Fibroblast of skin of left quadriceps (primary cell): ENCODE measurements around the gene GJC1.

ENCODE experiments used
- DNase-seq, 2 experiments: peaks; one replicate each; pipeline ENCODE4 v3.0.0-alpha.2; 2013; ENCODE audit warnings: low read depth in 2 of 2

The GJC1 gene

DNA sequence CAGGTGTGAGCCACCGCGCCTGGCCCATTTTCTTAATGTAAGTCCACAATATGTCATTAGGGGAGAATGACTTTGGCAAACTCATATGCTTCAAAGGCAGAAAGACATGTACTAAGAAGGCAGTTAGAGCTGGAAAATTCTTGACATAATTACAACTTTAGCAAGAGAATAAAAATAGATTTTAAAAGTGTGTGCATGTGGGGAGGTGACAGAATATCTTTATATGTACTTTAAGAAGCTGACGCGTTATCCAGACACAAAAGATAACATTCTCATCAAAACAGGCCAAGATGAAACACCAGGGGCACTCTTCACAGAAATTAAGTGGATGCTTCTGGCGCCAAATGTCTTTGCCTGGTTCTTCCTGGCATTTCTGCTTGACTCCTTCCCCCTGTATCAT is 28.2 kb downstream of the GJC1 start:
- DNase-seq: no peak

DNA sequence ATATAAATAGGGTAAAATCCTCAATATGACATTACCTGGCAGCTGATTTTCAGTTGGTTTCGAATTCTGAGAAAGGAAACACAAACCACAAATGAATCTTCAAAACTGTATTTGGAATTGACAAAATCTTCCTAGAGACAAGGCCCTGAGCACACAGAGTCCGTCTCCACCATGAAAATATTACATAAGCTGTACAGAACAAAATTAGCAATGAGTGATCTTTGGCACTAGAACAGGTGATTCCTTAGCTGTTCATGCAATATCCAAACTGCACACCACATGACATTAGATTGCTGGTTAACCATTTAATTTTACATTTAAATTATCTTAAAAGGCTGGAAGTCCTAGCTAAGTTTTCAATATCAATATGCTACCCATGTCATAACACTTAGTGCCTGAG is 31.7 kb downstream of the GJC1 start:
- DNase-seq: no peak

DNA sequence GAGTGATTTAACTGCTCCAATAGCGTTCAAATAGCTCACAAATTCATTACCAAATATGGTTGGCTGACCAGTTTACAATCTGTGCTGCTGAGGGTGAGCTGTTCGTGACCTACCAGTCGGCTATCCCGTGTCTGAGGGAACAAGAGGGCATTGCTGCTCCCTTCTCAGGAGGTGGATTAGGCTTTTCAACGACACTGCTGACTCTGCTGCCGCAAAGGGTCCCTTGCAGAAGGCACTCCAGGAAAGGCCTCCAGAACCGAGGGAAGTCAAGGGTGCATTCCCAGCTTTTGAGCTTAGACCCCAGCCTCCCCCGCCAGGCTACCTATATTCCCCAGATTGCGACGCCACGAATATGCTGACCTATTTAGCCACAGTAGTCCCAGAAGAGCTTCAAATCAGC is 32.3 kb downstream of the GJC1 start:
- DNase-seq: no peak

DNA sequence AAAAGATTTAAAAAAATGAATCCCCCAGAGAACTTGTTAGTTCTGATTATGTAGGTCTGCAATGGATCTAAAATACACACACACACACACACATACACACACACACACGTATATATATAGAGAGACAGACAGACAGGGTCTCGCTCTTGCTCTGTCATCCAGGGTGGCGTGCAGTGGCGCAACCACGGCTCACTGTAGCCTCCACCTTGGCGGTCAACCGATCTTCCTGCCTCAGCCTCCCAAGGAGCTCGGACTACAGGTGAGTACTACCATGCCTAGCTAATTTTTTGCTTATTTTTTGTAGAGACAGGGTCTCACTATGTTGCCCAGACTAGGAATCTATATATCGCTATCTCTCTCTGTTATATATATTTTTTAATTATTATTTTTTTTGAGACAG is 33.4 kb downstream of the GJC1 start:
- DNase-seq: no peak

DNA sequence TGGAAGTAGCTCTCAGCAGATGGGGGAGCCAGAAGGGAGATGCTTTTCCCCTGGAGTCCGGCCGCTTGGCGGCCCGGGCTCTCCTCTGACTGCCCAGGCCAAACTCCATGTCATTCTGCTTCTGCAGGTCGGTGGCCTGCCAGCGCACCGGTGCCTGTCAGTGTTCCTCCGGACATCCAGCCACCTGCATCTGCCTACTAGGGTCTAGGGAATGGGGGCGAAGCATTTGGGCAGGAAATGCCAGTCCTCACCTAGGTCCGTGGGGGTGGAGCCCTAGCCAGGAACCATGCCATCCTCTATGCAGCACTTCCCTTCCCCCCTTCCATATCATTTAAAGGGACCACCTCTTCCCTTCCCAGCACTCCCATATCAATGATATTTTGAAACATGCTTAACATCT is 34.2 kb downstream of the GJC1 start:
- no peak for DNase-seq

DNA sequence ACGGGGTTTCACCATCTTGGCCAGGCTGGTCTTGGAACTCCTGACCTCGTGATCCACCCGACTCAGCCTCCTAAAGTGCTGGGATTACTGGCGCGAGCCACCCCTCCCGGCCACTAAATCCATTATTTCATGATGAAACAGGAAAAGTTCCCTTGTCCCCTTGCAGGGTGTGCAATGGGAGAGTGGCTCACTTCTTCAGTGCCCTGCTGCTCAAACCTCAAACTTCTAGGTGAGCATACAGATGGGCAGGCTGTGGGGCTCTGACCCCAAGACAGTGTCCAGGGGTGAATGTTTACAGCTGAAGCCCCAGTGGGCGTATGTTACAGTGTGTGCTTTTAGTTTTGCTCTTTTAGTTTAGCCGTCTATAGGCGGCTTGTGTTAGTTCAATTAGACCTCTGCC is 34.7 kb downstream of the GJC1 start:
- no peak for DNase-seq

DNA sequence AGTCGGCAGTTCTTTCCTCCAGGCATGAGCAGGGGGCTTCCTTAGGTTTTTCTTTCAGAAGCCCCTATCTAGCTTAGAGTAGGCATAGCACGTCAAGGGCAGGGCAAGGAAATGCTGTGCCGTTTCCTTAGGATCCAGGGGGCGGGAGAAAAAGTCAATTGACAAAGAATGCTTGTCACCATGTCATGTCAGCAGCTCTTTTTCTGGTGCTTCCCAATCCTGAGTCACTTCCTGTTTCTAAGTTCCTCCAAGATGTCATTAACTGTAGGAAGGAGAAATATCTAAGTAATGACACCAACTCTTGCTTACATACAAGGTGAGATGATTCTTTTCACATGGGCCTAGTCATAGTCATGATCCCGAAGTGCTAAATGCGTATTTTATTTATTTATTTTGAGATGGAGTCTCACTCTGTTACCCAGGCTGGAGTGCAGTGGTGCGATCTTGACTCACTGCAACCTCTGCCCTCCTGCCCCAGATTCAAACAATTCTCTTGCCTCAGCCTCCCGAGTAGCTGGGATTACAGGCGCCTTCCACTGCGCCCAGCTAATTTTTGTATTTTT is 35.2 kb downstream of the GJC1 start:
- peak; percentile 64 to 66 for DNase-seq

DNA sequence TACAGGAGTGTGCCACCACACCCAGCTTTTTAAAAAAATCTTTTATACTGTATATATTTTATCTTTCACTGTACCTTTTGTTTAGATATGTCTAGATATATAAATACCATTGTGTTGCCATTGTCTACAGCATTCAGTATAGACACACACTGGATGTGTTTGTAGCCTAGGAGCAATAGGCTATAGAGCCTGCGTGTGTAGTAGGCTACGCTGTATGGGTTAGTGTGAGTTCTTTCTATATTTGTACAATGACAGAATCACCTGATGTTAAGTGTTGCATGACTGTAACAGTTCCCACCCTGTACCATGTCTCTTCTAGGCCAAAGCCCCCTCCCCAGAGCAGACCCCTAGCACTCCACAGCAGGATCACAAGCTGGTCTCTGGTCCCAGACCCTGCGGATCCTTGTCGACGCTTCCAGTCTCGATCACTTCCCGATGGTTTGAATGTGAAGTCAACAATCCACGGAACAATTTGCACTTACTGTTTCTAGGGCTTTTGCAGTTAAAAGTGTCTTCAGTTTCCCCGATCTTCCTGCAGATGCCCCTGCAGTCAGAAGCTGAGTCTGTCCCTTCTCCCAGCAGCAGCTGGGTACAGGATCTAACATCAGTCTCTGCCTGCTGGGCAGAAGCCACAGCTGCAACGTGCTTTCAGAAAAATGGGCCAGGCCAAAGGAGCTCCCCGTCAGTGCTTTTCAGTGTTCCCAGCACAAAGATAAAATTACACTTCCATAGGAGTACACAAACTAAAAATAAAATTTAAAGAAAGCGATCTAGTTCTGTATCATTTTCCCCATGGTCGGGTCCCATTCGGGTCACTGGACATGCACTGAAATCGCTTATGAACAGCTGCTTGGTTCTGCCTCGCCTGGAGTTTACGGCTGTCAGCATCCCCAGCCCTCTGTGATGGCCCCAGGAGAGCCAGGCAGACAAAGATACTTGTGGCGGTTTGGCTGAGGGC is 35.9 kb downstream of the GJC1 start:
- DNase-seq: no peak

DNA sequence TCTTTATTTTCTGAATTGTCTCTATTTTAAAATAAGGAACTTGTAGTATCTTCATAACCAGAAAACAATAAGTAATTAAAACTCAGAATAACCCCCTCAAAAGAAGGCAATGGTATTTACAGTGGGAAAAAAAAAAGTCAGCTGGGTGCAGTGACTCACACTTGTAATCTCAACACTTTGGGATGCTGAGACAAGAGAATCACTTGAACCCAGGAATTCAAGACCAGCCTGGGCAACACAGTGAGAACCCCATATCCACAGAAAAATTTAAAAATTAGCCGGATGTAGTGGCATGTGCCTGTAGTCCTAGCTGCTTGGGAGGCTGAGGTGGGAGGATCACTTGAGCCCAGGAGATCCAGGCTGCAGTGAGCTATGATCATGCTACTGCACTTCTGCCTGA is 37.8 kb downstream of the GJC1 start:
- no peak for DNase-seq

DNA sequence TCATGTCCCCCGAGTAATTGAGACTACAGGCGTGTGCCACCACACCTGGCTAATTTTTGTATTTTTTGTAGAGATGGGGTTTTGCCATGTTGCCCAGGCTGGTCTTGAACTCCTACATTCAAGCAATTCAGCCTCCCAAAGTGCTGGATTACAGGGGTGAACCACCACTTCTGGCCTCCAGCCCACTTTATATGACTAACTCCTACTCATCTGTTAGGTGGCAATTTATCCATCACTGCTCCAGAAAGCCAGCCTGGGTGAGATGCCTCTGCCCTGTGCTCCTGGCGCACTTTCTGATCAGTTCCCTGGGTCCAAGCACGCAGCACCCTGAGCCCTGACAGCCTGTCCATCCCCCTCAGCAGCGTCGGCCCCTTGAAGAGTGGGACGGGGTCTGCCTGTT is 41.9 kb downstream of the GJC1 start:
- no peak for DNase-seq

DNA sequence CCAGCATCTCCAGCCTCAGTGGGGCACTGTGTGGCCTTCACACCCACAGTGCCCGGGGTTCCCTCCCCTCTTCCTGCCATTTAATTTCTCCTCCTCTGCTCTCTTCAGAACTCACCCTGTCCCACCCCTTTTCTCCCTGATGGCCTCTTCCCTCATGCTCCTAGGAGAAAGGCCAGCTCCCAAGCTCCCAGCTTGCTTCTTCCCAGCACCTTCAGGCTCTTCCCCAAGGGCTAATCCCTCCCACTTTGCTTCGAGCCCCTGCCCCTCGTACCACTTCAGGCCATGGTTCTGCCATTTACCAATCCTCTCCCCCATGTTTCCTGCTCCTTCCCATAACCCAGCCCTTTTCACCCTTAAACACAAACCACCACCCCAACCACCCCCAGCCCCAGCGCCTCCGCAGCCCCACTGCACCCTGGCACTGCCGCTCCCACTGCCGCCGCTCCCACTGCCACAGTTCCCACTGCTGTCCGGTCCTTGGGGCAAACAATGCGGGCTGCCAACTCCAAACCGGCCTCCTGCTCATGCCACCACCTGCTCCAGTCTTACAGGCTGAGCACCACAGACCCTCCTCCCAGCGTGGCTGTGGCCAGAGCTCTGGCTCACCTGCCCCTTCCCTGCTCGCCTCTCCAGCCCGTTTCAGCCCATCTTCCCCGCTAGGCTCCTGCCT is 42.7 kb downstream of the GJC1 start:
- DNase-seq: no peak

DNA sequence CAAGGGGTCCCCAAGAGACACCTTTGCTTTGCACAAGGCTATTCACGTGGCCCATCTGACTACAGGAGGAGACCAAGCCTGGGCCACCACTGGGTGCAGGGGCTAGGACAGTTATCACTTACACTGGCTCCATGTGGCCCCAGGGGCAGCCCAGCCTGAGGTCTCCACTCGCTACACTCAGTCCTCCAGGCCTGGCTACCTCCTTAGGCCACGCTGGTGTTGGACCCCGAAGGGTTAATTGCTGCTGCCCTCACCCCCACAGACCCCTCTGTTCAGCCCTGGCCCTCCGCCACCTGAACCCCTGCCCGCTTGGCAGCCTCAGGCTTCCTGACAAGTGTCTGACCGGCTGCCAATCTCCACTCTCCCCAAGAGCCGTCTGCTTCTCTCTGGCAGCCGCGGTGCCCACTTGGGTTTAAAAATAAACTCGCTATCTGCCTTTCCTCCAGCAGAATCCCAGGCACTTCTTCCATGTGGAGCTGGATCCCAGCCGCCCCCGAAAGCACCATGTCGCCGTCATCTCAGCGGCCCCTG is 43.5 kb downstream of the GJC1 start:
- no peak for DNase-seq

DNA sequence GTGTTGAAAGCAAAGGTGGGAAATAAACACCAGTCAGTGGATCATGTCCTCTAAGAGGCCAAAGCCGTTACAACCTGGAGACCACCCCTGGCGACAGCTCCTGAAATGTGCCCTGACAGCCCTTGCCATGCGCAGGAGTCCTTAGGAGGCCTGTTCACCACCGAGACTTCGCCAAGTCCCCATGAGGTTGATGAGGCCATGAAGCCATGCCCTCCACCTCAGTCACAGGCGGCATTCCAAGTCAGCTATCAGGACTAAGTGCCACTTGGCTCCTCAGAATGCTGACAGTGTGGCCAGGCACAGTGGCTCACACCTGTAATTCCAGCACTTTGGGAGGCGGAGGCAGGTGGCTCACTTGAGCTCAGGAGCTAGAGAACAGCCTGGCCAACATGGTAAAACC is 44.2 kb downstream of the GJC1 start:
- no peak for DNase-seq

DNA sequence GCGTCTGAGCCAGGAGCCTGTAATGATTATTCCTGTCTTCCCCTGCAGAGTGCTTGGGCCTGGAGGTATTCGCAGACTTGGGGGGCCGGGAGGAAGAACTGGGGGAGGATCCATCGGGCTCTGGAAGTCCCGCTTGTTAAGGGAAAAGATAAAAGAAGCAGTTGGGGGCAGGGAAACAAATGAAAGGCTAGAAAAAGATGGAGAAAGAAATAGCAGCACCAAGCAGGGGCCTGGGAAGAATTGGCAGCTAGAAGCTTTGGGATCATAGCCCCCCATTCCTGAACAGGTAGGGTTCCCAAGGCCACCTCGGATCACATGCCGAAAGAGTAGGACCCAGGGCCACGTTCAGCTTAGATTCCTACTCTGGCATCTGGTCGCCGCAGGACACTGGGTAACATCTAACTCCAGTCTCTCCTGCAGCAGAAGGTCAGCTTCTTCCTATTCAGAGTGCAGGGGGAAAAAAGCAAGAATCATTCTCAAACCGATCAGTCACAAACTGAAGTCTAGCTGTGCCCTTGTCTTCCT is 47.7 kb downstream of the GJC1 start:
- DNase-seq: no peak

DNA sequence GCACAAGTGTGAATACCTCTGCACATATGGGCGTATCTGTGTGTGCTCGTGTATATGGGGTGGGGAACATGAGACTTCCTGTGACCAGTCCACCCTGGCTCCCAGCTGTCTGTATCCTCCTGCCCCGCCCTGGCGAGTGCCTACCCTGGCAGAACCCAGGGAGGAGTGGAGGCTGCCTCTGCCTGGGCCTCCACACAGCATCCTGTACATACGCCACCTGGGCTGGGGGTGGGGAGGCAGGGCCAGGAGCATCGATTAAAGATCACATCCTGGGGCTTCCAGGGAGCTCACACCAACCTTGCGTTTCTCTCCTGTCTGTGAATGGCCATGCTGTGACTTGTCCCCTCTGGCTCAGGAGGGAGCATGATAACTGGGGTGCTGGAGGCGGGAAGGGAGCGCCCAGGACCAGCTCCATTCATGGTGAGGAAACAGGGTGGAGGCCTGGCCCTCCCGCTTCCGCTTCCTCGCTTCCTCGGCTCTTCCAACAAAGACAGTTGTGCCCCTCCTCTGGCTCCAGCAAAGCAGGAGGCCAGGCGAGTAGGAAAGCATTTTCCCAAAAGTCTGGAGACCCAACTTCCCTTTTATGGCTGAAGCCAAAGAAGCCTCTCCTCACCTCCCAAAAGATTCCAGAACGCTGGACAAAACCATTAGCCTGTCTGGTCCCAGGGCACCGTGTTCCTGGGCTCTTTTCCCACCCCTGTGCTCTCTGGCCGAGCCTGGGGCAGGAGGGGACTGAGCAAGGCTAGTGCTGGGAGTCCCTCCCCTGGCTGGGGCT is 48.3 kb downstream of the GJC1 start:
- no peak for DNase-seq

DNA sequence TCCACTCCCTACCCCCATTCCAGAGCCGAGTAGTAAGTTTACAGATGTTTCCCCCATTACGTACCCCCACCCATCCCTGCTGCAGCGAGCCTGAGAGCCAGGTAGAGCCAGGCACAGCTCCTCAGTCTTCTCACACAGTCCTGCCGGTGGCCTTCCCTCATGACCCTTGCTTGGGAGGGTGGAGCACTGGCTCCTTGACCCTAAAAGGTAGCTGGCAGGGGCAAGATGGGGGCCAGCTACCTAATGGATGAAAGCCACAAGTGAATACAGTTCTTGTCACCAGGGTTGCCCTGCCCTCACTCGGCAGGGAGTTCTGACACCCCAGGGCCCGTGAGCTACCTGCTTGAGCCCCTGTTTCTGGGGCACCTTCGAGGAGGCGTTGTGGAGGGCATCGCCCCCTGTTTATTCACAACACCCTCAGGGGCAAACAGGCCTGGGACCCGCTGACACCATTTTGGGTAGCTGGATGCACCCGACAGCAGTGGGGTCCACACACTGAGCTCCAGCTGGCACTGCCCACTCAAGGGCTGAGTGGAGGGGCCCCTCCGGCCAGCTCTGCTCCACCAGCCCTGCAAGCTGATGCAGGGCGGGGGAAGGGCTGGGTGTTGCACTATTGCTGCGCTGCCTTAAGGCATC is 49.1 kb downstream of the GJC1 start:
- no peak for DNase-seq

DNA sequence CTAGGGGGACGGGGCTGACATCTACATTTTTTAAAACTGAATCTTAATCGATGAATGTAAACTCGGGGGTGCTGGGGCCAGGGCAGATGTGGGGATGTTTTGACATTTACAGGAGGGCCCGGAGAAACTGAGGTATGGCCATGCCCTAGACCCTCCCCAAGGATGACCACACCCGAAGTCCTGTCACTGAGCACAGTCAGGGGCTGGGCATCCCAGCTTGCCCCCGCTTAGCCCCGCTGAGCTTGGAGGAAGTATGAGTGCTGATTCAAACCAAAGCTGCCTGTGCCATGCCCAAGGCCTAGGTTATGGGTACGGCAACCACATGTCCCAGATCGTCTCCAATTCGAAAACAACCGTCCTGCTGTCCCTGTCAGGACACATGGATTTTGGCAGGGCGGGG is 49.9 kb downstream of the GJC1 start:
- DNase-seq: no peak

DNA sequence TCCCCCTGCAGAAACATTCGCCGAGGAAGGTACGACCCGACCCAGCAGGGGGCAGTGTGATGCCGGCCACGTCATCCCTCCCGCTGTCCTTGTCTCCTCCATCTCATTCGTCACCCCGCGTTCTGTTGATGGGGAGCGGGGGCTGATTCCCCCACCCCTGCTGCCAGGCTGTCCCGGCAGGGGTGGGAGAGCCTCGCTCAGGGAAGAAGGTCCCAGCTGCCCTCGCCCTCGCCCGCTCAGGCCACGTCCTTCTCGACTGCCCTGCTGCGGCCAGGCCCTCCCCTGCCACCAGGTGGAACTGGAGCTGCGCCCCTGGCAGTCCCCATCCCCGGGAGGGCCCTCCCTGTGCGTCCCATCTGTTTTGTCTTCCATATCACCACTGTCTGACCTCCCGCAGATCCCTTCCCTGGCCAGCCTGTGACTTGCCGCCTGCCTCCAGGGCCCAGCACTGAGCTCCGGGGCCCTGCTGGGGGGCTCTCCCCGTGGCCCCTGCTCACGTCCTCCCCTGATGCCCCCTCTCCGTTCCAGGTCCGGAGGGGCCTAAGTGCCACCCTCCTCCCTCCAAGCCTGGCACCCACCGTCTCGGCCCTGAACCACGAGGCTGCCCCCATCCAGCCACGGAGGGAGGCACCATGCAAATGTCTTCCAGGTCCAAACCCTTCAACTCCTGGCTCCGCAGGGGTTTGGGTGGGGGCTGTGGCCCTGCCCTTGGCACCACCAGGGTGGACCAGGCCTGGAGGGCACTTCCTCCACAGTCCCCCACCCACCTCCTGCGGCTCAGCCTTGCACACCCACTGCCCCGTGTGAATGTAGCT is 50.7 kb downstream of the GJC1 start:
- DNase-seq: peak; percentile 59 to 63

DNA sequence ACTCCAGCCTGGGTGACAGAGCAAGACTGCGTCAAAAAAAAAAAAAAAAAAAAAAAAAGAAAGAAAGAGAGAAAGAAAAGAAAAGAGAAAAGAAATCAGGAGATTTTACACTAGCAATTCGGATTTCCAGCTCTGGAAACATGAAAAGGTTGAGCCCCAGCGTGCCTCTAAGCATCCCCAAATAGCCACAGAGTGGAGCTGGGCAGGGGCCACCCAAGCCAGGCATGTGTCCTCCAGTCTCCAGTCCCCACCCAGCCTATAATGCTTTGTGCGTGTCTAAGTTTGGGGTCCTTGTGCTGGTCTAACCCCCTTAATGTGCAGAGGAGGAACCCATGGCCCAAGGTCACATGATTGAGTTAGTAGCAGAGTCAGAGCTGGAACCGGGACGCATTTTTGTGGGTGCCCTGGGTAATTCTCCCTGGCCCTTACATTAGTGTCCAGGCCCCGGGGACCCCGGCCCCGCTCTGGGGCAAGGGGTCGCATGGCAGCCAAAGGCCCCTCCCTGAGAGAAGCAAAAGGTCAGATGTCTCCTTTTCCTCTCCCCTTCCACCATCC is 51.4 kb downstream of the GJC1 start:
- no peak for DNase-seq
